Prostate gland (tissue), 2 donors: ENCODE measurements around the gene FOXP1.

Source experiments
- POLR2A ChIP-seq: fragments of 450-650 bp; IDR thresholded peaks from one replicate; pipeline ENCODE4 v1.6.1; 2016; ENCODE audit warnings: antibody characterized with exemption, mild to moderate bottlenecking
- POLR2AphosphoS5 ChIP-seq: sonication (generic); formaldehyde crosslinking; IDR thresholded peaks from one replicate; pipeline ENCODE4 v1.6.1; 2017; ENCODE audit warnings: antibody characterized with exemption
- TF ChIP-seq, protein P1 (sequence below), 4 experiments: fragments of 200-600 bp in 2 of 4; fragments of 450-650 bp in 2 of 4; sonication (generic) in 2 of 4; IDR thresholded peaks; 1 replicate in 3 of 4; 2 replicates in 1 of 4; pipeline ENCODE4 v1.5.1; 2016 to 2019; ENCODE audit warnings: antibody characterized with exemption in 4 of 4, mild to moderate bottlenecking in 2 of 4, moderate library complexity in 2 of 4

DNA sequence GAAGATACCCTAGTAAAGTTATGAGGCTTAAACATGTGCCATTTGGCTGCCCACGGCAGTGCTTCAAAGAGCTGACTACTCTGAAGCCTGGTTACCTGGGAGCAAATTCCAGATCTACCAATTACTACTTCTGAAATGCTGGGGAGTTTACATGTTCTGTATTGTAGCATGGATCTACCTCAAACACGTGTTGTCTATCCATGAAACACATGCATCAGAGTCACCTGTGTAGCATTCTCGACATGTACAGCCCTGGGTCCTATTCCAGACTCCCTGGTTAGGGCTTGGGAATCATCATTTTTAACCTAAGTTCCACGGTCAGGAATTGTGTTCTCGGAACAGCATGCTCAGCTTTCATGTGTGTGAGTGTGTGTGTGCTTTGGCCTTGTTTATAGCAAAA lies 671.8 kb downstream of the FOXP1 start:
- TF ChIP-seq, protein P1, sequence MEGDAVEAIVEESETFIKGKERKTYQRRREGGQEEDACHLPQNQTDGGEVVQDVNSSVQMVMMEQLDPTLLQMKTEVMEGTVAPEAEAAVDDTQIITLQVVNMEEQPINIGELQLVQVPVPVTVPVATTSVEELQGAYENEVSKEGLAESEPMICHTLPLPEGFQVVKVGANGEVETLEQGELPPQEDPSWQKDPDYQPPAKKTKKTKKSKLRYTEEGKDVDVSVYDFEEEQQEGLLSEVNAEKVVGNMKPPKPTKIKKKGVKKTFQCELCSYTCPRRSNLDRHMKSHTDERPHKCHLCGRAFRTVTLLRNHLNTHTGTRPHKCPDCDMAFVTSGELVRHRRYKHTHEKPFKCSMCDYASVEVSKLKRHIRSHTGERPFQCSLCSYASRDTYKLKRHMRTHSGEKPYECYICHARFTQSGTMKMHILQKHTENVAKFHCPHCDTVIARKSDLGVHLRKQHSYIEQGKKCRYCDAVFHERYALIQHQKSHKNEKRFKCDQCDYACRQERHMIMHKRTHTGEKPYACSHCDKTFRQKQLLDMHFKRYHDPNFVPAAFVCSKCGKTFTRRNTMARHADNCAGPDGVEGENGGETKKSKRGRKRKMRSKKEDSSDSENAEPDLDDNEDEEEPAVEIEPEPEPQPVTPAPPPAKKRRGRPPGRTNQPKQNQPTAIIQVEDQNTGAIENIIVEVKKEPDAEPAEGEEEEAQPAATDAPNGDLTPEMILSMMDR (IDR thresholded peaks at IDR 0.05) = no peak
- TF ChIP-seq POLR2AphosphoS5 = no peak
- no peak for TF ChIP-seq POLR2A
